Esophagus muscularis mucosa (tissue), 4 donors: Measurements from ENCODE around the gene NANOG.
"Not testable (repeated sequence)": the region's sequence is repeated elsewhere in the genome, so short reads cannot be mapped to it uniquely, and the experiment has no call there.

Experiments
- EP300 ChIP-seq: sonication (generic); formaldehyde crosslinking; IDR thresholded peaks from one replicate; pipeline ENCODE4 v1.6.1; 2017; ENCODE audit warnings: antibody characterized with exemption
- POLR2A ChIP-seq: fragments of 450-650 bp; IDR thresholded peaks from one replicate; pipeline ENCODE4 v1.6.1; 2017; ENCODE audit warnings: antibody characterized with exemption, moderate library complexity, mild to moderate bottlenecking, low read depth
- POLR2AphosphoS5 ChIP-seq, 2 donors: sonication (generic); formaldehyde crosslinking; IDR thresholded peaks; one replicate each; pipeline ENCODE4 v1.6.1; 2017; ENCODE audit warnings: antibody characterized with exemption in 2 of 2
- TF ChIP-seq, protein P1 (sequence below), 3 experiments: fragments of 200-600 bp in 2 of 3; fragments of 450-650 bp in 1 of 3; sonication (generic) in 2 of 3; IDR thresholded peaks; one replicate each; pipeline ENCODE4 v1.5.1; 2017 to 2019; ENCODE audit warnings: antibody characterized with exemption in 3 of 3, mild to moderate bottlenecking in 2 of 3, moderate library complexity in 1 of 3

DNA sequence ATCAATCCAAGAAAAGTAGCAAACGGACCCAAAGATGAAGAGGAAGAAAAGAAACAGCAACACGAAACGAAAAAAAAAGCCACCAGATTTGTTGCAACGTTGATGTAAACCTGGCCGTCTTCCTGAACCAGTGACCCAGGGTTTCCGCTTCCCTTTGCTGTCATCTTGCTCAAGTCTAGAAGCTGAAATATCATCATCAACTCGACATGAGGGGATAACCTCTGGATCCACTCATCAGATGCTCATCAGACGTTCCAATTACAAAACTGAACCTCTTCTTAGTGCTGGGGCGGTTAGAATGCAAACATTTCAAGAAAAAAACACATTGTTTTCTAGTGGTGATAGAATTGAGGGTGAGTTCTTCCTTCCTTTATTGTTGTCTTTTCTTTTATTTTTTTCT, 54.4 kb downstream of the NANOG start:
- TF ChIP-seq, protein P1, sequence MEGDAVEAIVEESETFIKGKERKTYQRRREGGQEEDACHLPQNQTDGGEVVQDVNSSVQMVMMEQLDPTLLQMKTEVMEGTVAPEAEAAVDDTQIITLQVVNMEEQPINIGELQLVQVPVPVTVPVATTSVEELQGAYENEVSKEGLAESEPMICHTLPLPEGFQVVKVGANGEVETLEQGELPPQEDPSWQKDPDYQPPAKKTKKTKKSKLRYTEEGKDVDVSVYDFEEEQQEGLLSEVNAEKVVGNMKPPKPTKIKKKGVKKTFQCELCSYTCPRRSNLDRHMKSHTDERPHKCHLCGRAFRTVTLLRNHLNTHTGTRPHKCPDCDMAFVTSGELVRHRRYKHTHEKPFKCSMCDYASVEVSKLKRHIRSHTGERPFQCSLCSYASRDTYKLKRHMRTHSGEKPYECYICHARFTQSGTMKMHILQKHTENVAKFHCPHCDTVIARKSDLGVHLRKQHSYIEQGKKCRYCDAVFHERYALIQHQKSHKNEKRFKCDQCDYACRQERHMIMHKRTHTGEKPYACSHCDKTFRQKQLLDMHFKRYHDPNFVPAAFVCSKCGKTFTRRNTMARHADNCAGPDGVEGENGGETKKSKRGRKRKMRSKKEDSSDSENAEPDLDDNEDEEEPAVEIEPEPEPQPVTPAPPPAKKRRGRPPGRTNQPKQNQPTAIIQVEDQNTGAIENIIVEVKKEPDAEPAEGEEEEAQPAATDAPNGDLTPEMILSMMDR (IDR thresholded peaks at IDR 0.05) = not testable (repeated sequence)
- TF ChIP-seq POLR2A; POLR2AphosphoS5 (IDR thresholded peaks at IDR 0.05); EP300: not testable (repeated sequence)
